Body of pancreas (tissue), 4 donors: ENCODE data around the gene POLG.

Experiments
- CTCF ChIP-seq, 7 experiments: fragments of 450-650 bp in 4 of 7; fragments of 200-600 bp in 3 of 7; sonication (generic) in 3 of 7; IDR thresholded peaks; one replicate each; pipeline ENCODE4 v1.5.1; 2016 to 2019; ENCODE audit warnings: antibody characterized with exemption in 7 of 7
- POLR2A ChIP-seq, 3 donors: fragments of 450-650 bp; IDR thresholded peaks; one replicate each; pipeline ENCODE4 v1.6.1; 2016; ENCODE audit warnings: antibody characterized with exemption in 3 of 3, mild to moderate bottlenecking in 2 of 3

GRCh38 chr15:89315375-89315929 lies 19.2 kb downstream of the POLG start:
- TF ChIP-seq CTCF (IDR thresholded peaks at IDR 0.05) (no peak), POLR2A (IDR thresholded peaks at IDR 0.05) (no peak)
